Measurements from ENCODE around the gene LRSAM1.

DNA sequence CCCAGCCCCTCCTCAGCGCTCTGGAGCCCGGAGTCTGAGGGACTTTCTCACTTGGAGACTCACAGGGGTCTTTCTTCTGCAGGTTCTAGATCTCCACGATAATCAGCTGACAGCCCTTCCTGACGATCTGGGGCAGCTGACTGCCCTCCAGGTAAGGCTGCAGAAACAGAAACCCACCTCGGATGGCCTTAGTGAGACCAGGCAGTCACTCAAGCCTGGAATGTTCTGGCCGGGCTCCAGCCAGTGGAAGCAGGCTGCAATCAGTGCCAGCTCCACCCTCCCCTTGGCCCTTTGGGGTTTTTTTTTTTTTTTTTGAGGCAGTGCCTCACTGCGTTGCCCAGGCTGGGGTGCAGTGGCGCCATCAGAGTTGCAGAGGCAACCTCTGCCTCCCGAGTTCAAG is 7.6 kb downstream of the LRSAM1 start:
- TF ChIP-seq CTCF (IDR thresholded peaks at IDR 0.05; ENCODE audit: insufficient read depth, low read length, poor library complexity, severe bottlenecking) (no peak), EZH2phosphoT487 (conservative IDR thresholded peaks at IDR 0.05; ENCODE audit: low read length) (no peak)

Data from SU-DHL-6 (cell line).